Mammary epithelial cell (primary cell): Measurements from ENCODE around the gene TCP11.

Experiments
- CTCF ChIP-seq, 2 donors: IDR thresholded peaks in 1 of 2; conservative IDR thresholded peaks in 1 of 2; 2 replicates each; pipeline ENCODE4 v1.5.1; 2011 to 2012; ENCODE audit warnings: inconsistent platforms in 2 of 2, low read length in 2 of 2, mild to moderate bottlenecking in 2 of 2, control low read depth in 1 of 2, low read depth in 1 of 2; ENCODE audit not compliant: insufficient read depth in 1 of 2; ENCODE audit errors: extremely low read depth in 1 of 2
- EZH2 ChIP-seq: IDR thresholded peaks from 2 replicates; pipeline ENCODE4 v1.6.1; 2012; ENCODE audit warnings: low read length, inconsistent platforms, borderline replicate concordance

GRCh38 chr6:35089935-35090505, 51.1 kb downstream of the TCP11 start:
- TF ChIP-seq CTCF (conservative IDR thresholded peaks at IDR 0.05 in 1 of 2, IDR thresholded peaks at IDR 0.05 in 1 of 2; ENCODE audit: extremely low read depth in 1 of 2, insufficient read depth in 1 of 2, low read depth in 1 of 2, low read length in 2 of 2), result no peak
- TF ChIP-seq EZH2, result no peak
